Bone marrow (tissue), 2 donors: ENCODE measurements around the gene REEP1.
"Not testable (repeated sequence)": the region's sequence is repeated elsewhere in the genome, so short reads cannot be mapped to it uniquely, and the experiment has no call there.

Experiments
- DNase-seq, 2 donors: peaks; one replicate each; lab custom pipeline; 2025; lab: John Stamatoyannopoulos, UW

The REEP1 gene

GRCh38 chr2:86345783-86346370 lies 8.5 kb upstream of the REEP1 start:
- not testable (repeated sequence) for DNase-seq

- no peak for DNase-seq
These were observed 7.0 kb upstream of the REEP1 start for GRCh38 chr2:86344404-86344803.

- no peak for DNase-seq
These were observed 5.1 kb upstream of the REEP1 start for GRCh38 chr2:86342488-86342887.

- no peak for DNase-seq
These were observed 4.0 kb upstream of the REEP1 start for GRCh38 chr2:86341470-86341869.

- DNase-seq, result no peak
These were observed 1.4 kb upstream of the REEP1 start for GRCh38 chr2:86338778-86339295.

GRCh38 chr2:86336675-86337243 lies 667 bp downstream of the REEP1 start:
- DNase-seq, result no peak

GRCh38 chr2:86335865-86336674 lies 1.4 kb downstream of the REEP1 start:
- DNase-seq, result no peak

GRCh38 chr2:86333378-86333777 lies 4.0 kb downstream of the REEP1 start:
- no peak for DNase-seq

- no peak for DNase-seq
These were observed 4.8 kb downstream of the REEP1 start for GRCh38 chr2:86332654-86333053.

- DNase-seq, result no peak
These were observed 6.0 kb downstream of the REEP1 start for GRCh38 chr2:86331384-86331783.

- DNase-seq, result no peak
These were observed 7.4 kb downstream of the REEP1 start for GRCh38 chr2:86330001-86330400.

- no peak for DNase-seq
These were observed 14.0 kb downstream of the REEP1 start for GRCh38 chr2:86323273-86324021.

- no peak for DNase-seq
These were observed 17.5 kb downstream of the REEP1 start for GRCh38 chr2:86319700-86320580.

- DNase-seq, result no peak
These were observed 22.3 kb downstream of the REEP1 start for GRCh38 chr2:86315084-86315483.

GRCh38 chr2:86314125-86314524 lies 23.3 kb downstream of the REEP1 start:
- DNase-seq, result no peak

GRCh38 chr2:86313341-86313740 lies 24.1 kb downstream of the REEP1 start:
- no peak for DNase-seq

GRCh38 chr2:86311879-86312278 lies 25.5 kb downstream of the REEP1 start:
- no peak for DNase-seq

- no peak for DNase-seq
These were observed 27.5 kb downstream of the REEP1 start for GRCh38 chr2:86309966-86310365.

GRCh38 chr2:86308984-86309695 lies 28.3 kb downstream of the REEP1 start:
- DNase-seq, result no peak

GRCh38 chr2:86308356-86308755 lies 29.1 kb downstream of the REEP1 start:
- DNase-seq, result no peak

GRCh38 chr2:86307431-86307830 lies 30.0 kb downstream of the REEP1 start:
- DNase-seq, result no peak
